Ishikawa (cell line): ENCODE measurements around the gene R3HDM1.
A peak's percentile ranks its signal among the peaks of the same experiment; 100 is the strongest.

Experiments
- CEBPB ChIP-seq: IDR thresholded peaks from 2 replicates; pipeline ENCODE4 v1.6.1; 2012
- CREB1 ChIP-seq: IDR thresholded peaks from 2 replicates; pipeline ENCODE4 v1.6.1; 2012; ENCODE audit warnings: low read depth
- EGR1 ChIP-seq: IDR thresholded peaks from 2 replicates; pipeline ENCODE4 v1.6.1; 2012
- EP300 ChIP-seq: IDR thresholded peaks from 2 replicates; pipeline ENCODE4 v1.6.1; 2012; ENCODE audit warnings: borderline replicate concordance
- FOXM1 ChIP-seq: IDR thresholded peaks from 2 replicates; pipeline ENCODE4 v1.6.1; 2012; ENCODE audit warnings: low read depth, borderline replicate concordance
- MAX ChIP-seq: IDR thresholded peaks from 2 replicates; pipeline ENCODE4 v1.6.1; 2012
- NFIC ChIP-seq: IDR thresholded peaks from 2 replicates; pipeline ENCODE4 v1.6.1; 2012
- RAD21 ChIP-seq: IDR thresholded peaks from 2 replicates; pipeline ENCODE4 v1.6.1; 2012; ENCODE audit warnings: low read depth
- REST ChIP-seq: IDR thresholded peaks from 2 replicates; pipeline ENCODE4 v1.6.1; 2012; ENCODE audit warnings: low read depth, mild to moderate bottlenecking
- TAF1 ChIP-seq: IDR thresholded peaks from 2 replicates; pipeline ENCODE4 v1.6.1; 2012; ENCODE audit warnings: low read depth, mild to moderate bottlenecking
- TCF12 ChIP-seq: IDR thresholded peaks from 2 replicates; pipeline ENCODE4 v1.6.1; 2012; ENCODE audit warnings: low read depth
- TEAD4 ChIP-seq: IDR thresholded peaks from 2 replicates; pipeline ENCODE4 v1.6.1; 2012
- USF1 ChIP-seq: IDR thresholded peaks from 2 replicates; pipeline ENCODE4 v1.6.1; 2012
- YY1 ChIP-seq: IDR thresholded peaks from 2 replicates; pipeline ENCODE4 v1.6.1; 2012; ENCODE audit warnings: low read depth
- ZBTB7A ChIP-seq: IDR thresholded peaks from 2 replicates; pipeline ENCODE4 v1.6.1; 2012; ENCODE audit warnings: low read depth

R3HDM1 gene

DNA sequence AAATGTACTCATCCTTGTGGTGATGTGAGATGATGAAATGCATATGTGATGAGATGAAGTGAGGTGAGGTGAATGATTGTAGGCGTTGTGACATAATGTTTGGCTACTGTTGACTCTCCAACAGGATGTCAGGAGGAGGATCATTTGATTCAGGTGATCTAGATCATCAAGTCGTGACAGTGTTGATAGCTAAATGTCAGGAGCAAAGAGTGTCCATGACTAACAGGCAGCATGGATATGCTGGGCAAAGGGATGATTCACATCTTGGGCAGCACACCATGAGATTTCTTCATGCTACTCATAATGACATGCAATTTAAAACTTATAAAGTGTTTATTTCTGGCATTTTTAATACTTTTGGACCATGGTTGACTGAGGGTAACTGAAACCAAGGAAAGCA lies 170.2 kb downstream of the R3HDM1 start:
- no peak for TF ChIP-seq EP300
- no peak for TF ChIP-seq USF1
- TF ChIP-seq TAF1 = no peak
- no peak for TF ChIP-seq NFIC
- TF ChIP-seq EGR1 = no peak
- no peak for TF ChIP-seq REST
- TF ChIP-seq TCF12 = no peak
- TF ChIP-seq ZBTB7A = no peak
- no peak for TF ChIP-seq YY1
- no peak for TF ChIP-seq FOXM1
- TF ChIP-seq TEAD4 = no peak
- no peak for TF ChIP-seq CREB1
- no peak for TF ChIP-seq CEBPB
- TF ChIP-seq RAD21 = no peak
- no peak for TF ChIP-seq MAX

GRCh38 chr2:135703300-135703699 lies 172.0 kb downstream of the R3HDM1 start:
- TF ChIP-seq ZBTB7A (no peak), EP300 (no peak), CREB1 (no peak), FOXM1 (no peak), USF1 (no peak), TAF1 (no peak), YY1 (no peak), NFIC (no peak), CEBPB (no peak), TEAD4 (no peak), RAD21 (no peak), REST (no peak), EGR1 (no peak), MAX (no peak), TCF12 (no peak)

- TF ChIP-seq FOXM1 (no peak), CEBPB (peak; percentile 78), TCF12 (no peak)
Measured at GRCh38 chr2:135708159-135708558, 176.9 kb downstream of the R3HDM1 start.

DNA sequence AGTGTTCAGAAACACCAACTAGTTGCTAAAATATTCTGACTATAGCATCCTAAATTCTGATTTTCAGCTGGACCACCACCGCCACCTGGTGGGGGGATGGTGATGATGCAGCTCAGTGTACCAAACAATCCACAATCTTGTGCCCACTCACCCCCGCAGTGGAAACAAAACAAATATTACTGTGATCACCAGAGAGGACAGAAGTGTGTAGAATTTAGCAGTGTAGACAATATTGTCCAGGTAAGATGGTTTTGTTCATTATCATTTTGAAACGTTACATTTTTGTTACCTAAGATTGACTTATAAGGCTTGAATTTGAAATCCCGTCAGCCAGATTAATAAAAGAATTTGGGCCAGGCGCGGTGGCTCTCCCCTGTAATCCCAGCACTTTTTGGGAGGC lies 178.7 kb downstream of the R3HDM1 start:
- TF ChIP-seq RAD21 = peak; percentile 81
- TF ChIP-seq REST = no peak

DNA sequence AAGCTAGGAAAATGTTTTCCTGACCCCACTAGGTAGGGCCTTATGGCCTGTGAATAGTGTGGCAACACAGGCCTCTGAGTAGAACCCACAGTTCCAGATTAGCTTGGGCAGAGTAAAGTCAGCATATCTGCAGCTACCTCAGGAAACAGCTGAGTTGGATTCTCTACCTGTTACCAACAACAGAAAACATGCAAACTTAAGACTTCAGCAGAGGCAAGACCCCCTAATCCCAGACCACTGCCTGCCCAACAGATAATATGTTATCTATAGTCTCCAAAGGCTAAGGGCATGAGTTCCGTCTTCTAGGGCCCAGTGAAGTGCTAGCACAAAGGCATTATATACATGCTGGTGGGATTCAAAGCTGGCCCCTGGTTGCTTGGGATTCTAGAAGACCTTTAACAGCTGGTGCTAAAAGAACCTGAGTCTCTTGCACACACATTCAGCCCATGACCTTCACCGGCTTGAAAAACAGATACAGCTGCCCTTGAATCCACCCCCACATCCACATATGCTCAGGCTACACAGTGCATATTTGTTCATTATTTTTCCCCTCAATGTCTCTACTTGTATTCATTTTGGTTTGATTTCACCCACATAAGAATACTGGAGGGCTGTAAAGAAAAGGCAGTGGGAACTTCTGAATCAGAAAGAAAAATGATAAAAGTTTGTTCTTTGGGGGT lies 196.9 kb downstream of the R3HDM1 start:
- TF ChIP-seq CREB1 = no peak
- no peak for TF ChIP-seq CEBPB
- no peak for TF ChIP-seq MAX
- no peak for TF ChIP-seq EGR1
